Endothelial cell of umbilical vein (primary cell): ENCODE results near the gene BZW2.

Experiments used
- EZH2 ChIP-seq: IDR thresholded peaks from 2 replicates; pipeline ENCODE4 v1.6.1; 2012; ENCODE audit warnings: borderline replicate concordance, low read depth, mild to moderate bottlenecking, moderate library complexity, low read length, inconsistent platforms; ENCODE audit not compliant: severe bottlenecking
- GATA2 ChIP-seq: IDR thresholded peaks from 2 replicates; pipeline ENCODE4 v1.7.0; 2011; ENCODE audit warnings: low read depth, mild to moderate bottlenecking, moderate library complexity, mixed read lengths, low read length; ENCODE audit not compliant: insufficient read length, insufficient read depth
- JUN ChIP-seq: IDR thresholded peaks from 2 replicates; pipeline ENCODE4 v1.6.1; 2011; ENCODE audit warnings: borderline replicate concordance, low read depth; ENCODE audit not compliant: insufficient read length, insufficient read depth
- MYC ChIP-seq: IDR thresholded peaks from one replicate; pipeline ENCODE4 v1.6.1; 2011; ENCODE audit warnings: mild to moderate bottlenecking, low read depth, low read length
- POLR2AphosphoS5 ChIP-seq: IDR thresholded peaks from 2 replicates; pipeline ENCODE4 v1.6.1; 2012; ENCODE audit warnings: low read depth, mild to moderate bottlenecking, control low read depth, low read length, moderate library complexity; ENCODE audit not compliant: insufficient read depth
- TF ChIP-seq, protein P1 (sequence below), 2 donors: IDR thresholded peaks; 1 replicate in 1 of 2; 2 replicates in 1 of 2; pipeline ENCODE4 v1.5.1; 2011; ENCODE audit warnings: low read length in 2 of 2, mild to moderate bottlenecking in 2 of 2, moderate library complexity in 2 of 2, control low read depth in 1 of 2, inconsistent platforms in 1 of 2, low read depth in 1 of 2; ENCODE audit not compliant: insufficient read depth in 1 of 2; ENCODE audit errors: extremely low read depth in 1 of 2

GRCh38 chr7:16656141-16656540 is 10.2 kb downstream of the BZW2 start:
- TF ChIP-seq, protein P1, sequence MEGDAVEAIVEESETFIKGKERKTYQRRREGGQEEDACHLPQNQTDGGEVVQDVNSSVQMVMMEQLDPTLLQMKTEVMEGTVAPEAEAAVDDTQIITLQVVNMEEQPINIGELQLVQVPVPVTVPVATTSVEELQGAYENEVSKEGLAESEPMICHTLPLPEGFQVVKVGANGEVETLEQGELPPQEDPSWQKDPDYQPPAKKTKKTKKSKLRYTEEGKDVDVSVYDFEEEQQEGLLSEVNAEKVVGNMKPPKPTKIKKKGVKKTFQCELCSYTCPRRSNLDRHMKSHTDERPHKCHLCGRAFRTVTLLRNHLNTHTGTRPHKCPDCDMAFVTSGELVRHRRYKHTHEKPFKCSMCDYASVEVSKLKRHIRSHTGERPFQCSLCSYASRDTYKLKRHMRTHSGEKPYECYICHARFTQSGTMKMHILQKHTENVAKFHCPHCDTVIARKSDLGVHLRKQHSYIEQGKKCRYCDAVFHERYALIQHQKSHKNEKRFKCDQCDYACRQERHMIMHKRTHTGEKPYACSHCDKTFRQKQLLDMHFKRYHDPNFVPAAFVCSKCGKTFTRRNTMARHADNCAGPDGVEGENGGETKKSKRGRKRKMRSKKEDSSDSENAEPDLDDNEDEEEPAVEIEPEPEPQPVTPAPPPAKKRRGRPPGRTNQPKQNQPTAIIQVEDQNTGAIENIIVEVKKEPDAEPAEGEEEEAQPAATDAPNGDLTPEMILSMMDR (IDR thresholded peaks at IDR 0.05; ENCODE audit: extremely low read depth in 1 of 2, insufficient read depth in 1 of 2, low read depth in 1 of 2, low read length in 2 of 2) = no peak
- TF ChIP-seq EZH2 (no peak), MYC (no peak), GATA2 (no peak), POLR2AphosphoS5 (no peak), JUN (no peak)
